Adrenal gland (tissue), 12 donors: ENCODE data around the gene COPZ2. TPM values are rescaled to one million over a fixed set of nuclear protein-coding genes. Genes with fewer than 3 reads are reported as not detected.

Source experiments
- DNase-seq, 7 donors: peaks; one replicate each; pipeline ENCODE4 v3.0.0-alpha.2; 2019 to 2020
- H3K27ac ChIP-seq, 5 donors: fragments of 200-600 bp; sonication (generic) in 4 of 5; 1 replicate in 3 of 5; 2 replicates in 2 of 5; pipeline versions ENCODE4 v1.5.1 to v1.8.0; 2016 to 2020; ENCODE audit warnings: mild to moderate bottlenecking in 1 of 5
- H3K27me3 ChIP-seq: fragments of 200-600 bp; 2 replicates; pipeline ENCODE4 v1.8.0; 2021
- H3K36me3 ChIP-seq, 2 donors: fragments of 200-600 bp; replicated peaks in 1 of 2; 1 replicate in 1 of 2; 2 replicates in 1 of 2; pipeline versions ENCODE4 v1.5.1 to v1.8.0; 2018 to 2022
- H3K4me1 ChIP-seq, 2 donors: fragments of 200-600 bp; replicated peaks in 1 of 2; 1 replicate in 1 of 2; 2 replicates in 1 of 2; pipeline versions ENCODE4 v1.5.1 to v1.8.0; 2018 to 2021
- H3K4me3 ChIP-seq, 4 donors: fragments of 200-600 bp; sonication (generic) in 3 of 4; one replicate each; pipeline ENCODE4 v1.5.1; 2016 to 2018
- H3K9me3 ChIP-seq, 3 donors: fragments of 200-600 bp; sonication (generic) in 1 of 3; replicated peaks in 1 of 3; 1 replicate in 2 of 3; 2 replicates in 1 of 3; pipeline versions ENCODE4 v1.5.1 to v1.8.0; 2016 to 2021
- CTCF ChIP-seq, 6 experiments: fragments of 450-650 bp in 4 of 6; fragments of 200-600 bp in 2 of 6; sonication (generic) in 1 of 6; IDR thresholded peaks; 1 replicate in 5 of 6; 2 replicates in 1 of 6; pipeline versions ENCODE4 v1.5.1 to v1.8.0; 2016 to 2021; ENCODE audit warnings: antibody characterized with exemption in 6 of 6, mild to moderate bottlenecking in 2 of 6, moderate library complexity in 1 of 6
- POLR2A ChIP-seq, 2 donors: fragments of 450-650 bp; IDR thresholded peaks; one replicate each; pipeline ENCODE4 v1.6.1; 2017; ENCODE audit warnings: antibody characterized with exemption in 2 of 2, mild to moderate bottlenecking in 2 of 2, moderate library complexity in 1 of 2
- WGBS, 4 donors: extraction: QIAGEN DNeasy Blood & Tissue Kit in 2 of 4; methylation state at CpG; one replicate each; pipeline versions ENCODE4 v1.1.5 to v1.1.7; 2013 to 2017; 5-methylcytosine and 5-hydroxymethylcytosine counted together
- intact Hi-C, 2 donors: fragments of 100-400 bp; cut with DNase I; formaldehyde crosslinking; loops; one replicate each; pipeline versions ENCODE4 v1.14.1 to v1.15.0; 2022 to 2023
- polyA plus RNA-seq, 3 donors: library from polyadenylated mRNA; stranded (reverse); fragments of 200-250 nt in 2 of 3; fragments of 350-450 nt in 1 of 3; fragmentation: Illumina TruSeq in 1 of 3; extraction: RNeasy Lipid Tissue Mini Kit (QIAGEN cat#74804) in 1 of 3; gene quantifications; one replicate each; pipeline ENCODE4 v1.2.3, GENCODE V29; 2013 to 2014
- total RNA-seq, 9 donors: library from RNA; depleted of rRNA in 4 of 9; stranded (reverse); fragments of >200 nt in 4 of 9; fragments of 120-200 nt in 1 of 9; fragmentation: NEBNext Ultra II Directional in 1 of 9; extraction: Animal tissue kit (Norgen Biotek cat#: 25700) in 1 of 9; gene quantifications; one replicate each; pipeline versions ENCODE4 v1.1.0 to v1.2.4, GENCODE V29; 2013 to 2023
- donor health status: healthy with polysubstance abuse.
- donor health status: Bipolar disorder and iron deficiency.
- donor health status: DM: yes; HTN: yes; CAD: no.
- donor health status: DM: no; HTN: no; CAD: no.
- donor health status: DM: no; HTN: no; CAD: no.
- donor health status: DM: yes; HTN: yes; CAD: no.

Gene COPZ2
- total and polyA plus RNA-seq, 12 donors, result 16.3 to 60.1 (median 42.4) TPM

- no peak for TF ChIP-seq CTCF (IDR thresholded peaks at IDR 0.05)
- TF ChIP-seq POLR2A (IDR thresholded peaks at IDR 0.05), result no peak
- 48 to 83% (median 66%) methylated on average over 1 of the region's 1 CpG for WGBS, 4 donors
- Histone ChIP-seq H3K9me3 (no peaks in the 10 kb centered on the region), H3K36me3 (no peaks in the 10 kb centered on the region), H3K4me3 (no peak overlapping the region), H3K27ac (peak overlapping the region in 3 of 5 donors; percentile 16 to 82 (median 73)), H3K4me1 (peaks cover 2 to 15% of the 10 kb centered on the region in 2 donors), H3K27me3 (no peaks in the 10 kb centered on the region)
- DNase-seq, result no peak
- intact Hi-C loops, result no loop called here
Observed at GRCh38 chr17:48001197-48001596, 36.4 kb downstream of the COPZ2 start.

- Histone ChIP-seq H3K4me1 (peaks cover 2 to 15% of the 10 kb centered on the region in 2 donors), H3K27me3 (no peaks in the 10 kb centered on the region), H3K27ac (peak overlapping the region in 1 of 5 donors; percentile 12), H3K4me3 (no peak overlapping the region), H3K9me3 (no peaks in the 10 kb centered on the region), H3K36me3 (no peaks in the 10 kb centered on the region)
- intact Hi-C loops, result no loop called here
- DNase-seq, result no peak
- no peak for TF ChIP-seq POLR2A (IDR thresholded peaks at IDR 0.05)
- TF ChIP-seq CTCF (IDR thresholded peaks at IDR 0.05), result no peak
- WGBS, 4 donors, result 33 to 61% (median 40%) methylated on average over 4 of the region's 4 CpGs
Observed at GRCh38 chr17:47999582-47999981, 38.0 kb downstream of the COPZ2 start.

- Histone ChIP-seq H3K4me1 (peaks cover 2 to 15% of the 10 kb centered on the region in 2 donors), H3K4me3 (no peak overlapping the region), H3K27ac (peak overlapping the region in 1 of 5 donors; percentile 8), H3K9me3 (no peaks in the 10 kb centered on the region), H3K27me3 (no peaks in the 10 kb centered on the region), H3K36me3 (no peaks in the 10 kb centered on the region)
- WGBS, 4 donors, result 85 to 88% (median 86%) methylated on average over 7 of the region's 7 CpGs
- intact Hi-C loops, result no loop called here
- TF ChIP-seq CTCF (IDR thresholded peaks at IDR 0.05), result no peak
- TF ChIP-seq POLR2A (IDR thresholded peaks at IDR 0.05), result no peak
- DNase-seq, result no peak
Observed at GRCh38 chr17:47998044-47998443, 39.6 kb downstream of the COPZ2 start.

GRCh38 chr17:47997586-47997985 lies 40.0 kb downstream of the COPZ2 start:
- H3K27me3 ChIP-seq, result no peaks in the 10 kb centered on the region
- no peak for TF ChIP-seq CTCF (IDR thresholded peaks at IDR 0.05)
- no peak for TF ChIP-seq POLR2A (IDR thresholded peaks at IDR 0.05)
- H3K4me1 ChIP-seq, result peaks cover 2 to 11% of the 10 kb centered on the region in 2 donors
- no peak for DNase-seq
- no peaks in the 10 kb centered on the region for H3K9me3 ChIP-seq
- no peaks in the 10 kb centered on the region for H3K36me3 ChIP-seq
- no peak overlapping the region for H3K4me3 ChIP-seq
- H3K27ac ChIP-seq, result peak overlapping the region in 1 of 5 donors; percentile 8
- intact Hi-C loops, result no loop called here
- WGBS, 4 donors, result 66 to 82% (median 72%) methylated on average over 7 of the region's 7 CpGs
